Measurements from ENCODE around the gene SMAD9. TPM values are rescaled to one million over a fixed set of nuclear protein-coding genes. Genes with fewer than 3 reads are reported as not detected.
A peak's percentile ranks its signal among the peaks of the same experiment; 100 is the strongest.

The SMAD9 gene
- 0.15 TPM for total RNA-seq
- under 1 TPM in 2 of 4 donors, not detected in 2; 0.06 to 0.08 TPM for polyA plus RNA-seq

- H3K9me3 ChIP-seq (ENCODE audit: control insufficient read depth in 2 of 2, low read length in 2 of 2): no peaks in the 10 kb centered on the region
- H3K4me3 ChIP-seq (ENCODE audit: low read depth, low read length): no peak within 1 kb of the TSS
- ATAC-seq (ENCODE audit: low read depth in 2 of 2): peak; percentile 28 to 42
- no peak within 1 kb of the TSS for H3K27ac ChIP-seq (ENCODE audit: insufficient read depth, low read length, poor library complexity, severe bottlenecking)
- no peak within 1 kb of the TSS for H3K27ac Mint-ChIP-seq
- peaks cover 6% of the 10 kb centered on the region for H3K4me1 ChIP-seq (ENCODE audit: control insufficient read depth, insufficient read depth, low read length, poor library complexity, severe bottlenecking)
- no peaks in the 10 kb centered on the region for H3K36me3 Mint-ChIP-seq
- H3K36me3 ChIP-seq (ENCODE audit: control insufficient read depth, insufficient read depth, low read length): no peaks in the 10 kb centered on the region
- peak in 1 of 3 donors; percentile 3 for DNase-seq
- H3K27me3 Mint-ChIP-seq: peaks cover 71% of the 10 kb centered on the region
- peaks cover 0 to 14% (median 0%) of the 10 kb centered on the region in 4 donors for H3K4me1 Mint-ChIP-seq
- H3K27me3 ChIP-seq (ENCODE audit: control insufficient read depth, insufficient read depth, low read length): peaks cover 41% of the 10 kb centered on the region
- peaks cover 0 to 3% (median 0%) of the 10 kb centered on the region in 7 donors for H3K9me3 Mint-ChIP-seq
- H3K4me3 Mint-ChIP-seq: peak within 1 kb of the TSS; percentile 29 to 79 (median 62)
These were observed at the start of gene SMAD9 for GRCh38 chr13:36919833-36920615. Gene SMAD9, minus strand, starts transcription at chr13:36920238. Its CDS starts 40,549 bp downstream, at chr13:36879689.

- Mint-ChIP-seq H3K27ac (peak overlapping the region in 1 of 3 donors; percentile 76), H3K4me1 (peaks cover 0 to 9% (median 3%) of the 10 kb centered on the region in 4 donors), H3K9me3 (no peaks in the 10 kb centered on the region), H3K36me3 (peaks cover 40% of the 10 kb centered on the region), H3K27me3 (no peaks in the 10 kb centered on the region), H3K4me3 (no peak overlapping the region)
- no peak overlapping the region for H3K4me3 ChIP-seq (ENCODE audit: low read depth, low read length)
- no peaks in the 10 kb centered on the region for H3K27me3 ChIP-seq (ENCODE audit: control insufficient read depth, insufficient read depth, low read length)
- ATAC-seq (ENCODE audit: low read depth in 2 of 2) (no peak), DNase-seq (no peak)
- H3K36me3 ChIP-seq (ENCODE audit: control insufficient read depth, insufficient read depth, low read length): peaks cover 64% of the 10 kb centered on the region
- no peak overlapping the region for H3K27ac ChIP-seq (ENCODE audit: insufficient read depth, low read length, poor library complexity, severe bottlenecking)
- H3K9me3 ChIP-seq (ENCODE audit: control insufficient read depth in 2 of 2, low read length in 2 of 2): no peaks in the 10 kb centered on the region
- H3K4me1 ChIP-seq (ENCODE audit: control insufficient read depth, insufficient read depth, low read length, poor library complexity, severe bottlenecking): no peaks in the 10 kb centered on the region
These were observed 46.4 kb upstream of the SMAD9 start for GRCh38 chr13:36966404-36966803.

- ATAC-seq (ENCODE audit: low read depth in 2 of 2) (no peak), DNase-seq (no peak)
- Mint-ChIP-seq H3K4me1 (peaks cover 0 to 9% (median 4%) of the 10 kb centered on the region in 4 donors), H3K36me3 (peaks cover 40% of the 10 kb centered on the region), H3K4me3 (no peak overlapping the region), H3K27ac (no peak overlapping the region), H3K9me3 (no peaks in the 10 kb centered on the region), H3K27me3 (no peaks in the 10 kb centered on the region)
- Histone ChIP-seq H3K9me3 (ENCODE audit: control insufficient read depth in 2 of 2, low read length in 2 of 2) (no peaks in the 10 kb centered on the region), H3K27me3 (ENCODE audit: control insufficient read depth, insufficient read depth, low read length) (no peaks in the 10 kb centered on the region), H3K27ac (ENCODE audit: insufficient read depth, low read length, poor library complexity, severe bottlenecking) (no peak overlapping the region), H3K4me1 (ENCODE audit: control insufficient read depth, insufficient read depth, low read length, poor library complexity, severe bottlenecking) (no peaks in the 10 kb centered on the region), H3K4me3 (ENCODE audit: low read depth, low read length) (no peak overlapping the region), H3K36me3 (ENCODE audit: control insufficient read depth, insufficient read depth, low read length) (peaks cover 64% of the 10 kb centered on the region)
These were observed 45.7 kb upstream of the SMAD9 start for GRCh38 chr13:36965767-36966166.

GRCh38 chr13:36959456-36960116, 39.5 kb upstream of the SMAD9 start:
- no peaks in the 10 kb centered on the region for H3K9me3 Mint-ChIP-seq
- DNase-seq: no peak
- no peak overlapping the region for H3K4me3 ChIP-seq (ENCODE audit: low read depth, low read length)
- H3K27me3 Mint-ChIP-seq: no peaks in the 10 kb centered on the region
- H3K4me1 Mint-ChIP-seq: peaks cover 0 to 10% (median 6%) of the 10 kb centered on the region in 4 donors
- no peak for ATAC-seq (ENCODE audit: low read depth in 2 of 2)
- H3K27me3 ChIP-seq (ENCODE audit: control insufficient read depth, insufficient read depth, low read length): no peaks in the 10 kb centered on the region
- H3K9me3 ChIP-seq (ENCODE audit: control insufficient read depth in 2 of 2, low read length in 2 of 2): no peaks in the 10 kb centered on the region
- peak overlapping the region in 1 of 3 donors; percentile 8 for H3K27ac Mint-ChIP-seq
- H3K36me3 Mint-ChIP-seq: peaks cover 36% of the 10 kb centered on the region
- H3K4me1 ChIP-seq (ENCODE audit: control insufficient read depth, insufficient read depth, low read length, poor library complexity, severe bottlenecking): no peaks in the 10 kb centered on the region
- no peak overlapping the region for H3K27ac ChIP-seq (ENCODE audit: insufficient read depth, low read length, poor library complexity, severe bottlenecking)
- H3K4me3 Mint-ChIP-seq: no peak overlapping the region
- peaks cover 47% of the 10 kb centered on the region for H3K36me3 ChIP-seq (ENCODE audit: control insufficient read depth, insufficient read depth, low read length)

- Histone ChIP-seq H3K4me1 (ENCODE audit: control insufficient read depth, insufficient read depth, low read length, poor library complexity, severe bottlenecking) (no peaks in the 10 kb centered on the region), H3K27me3 (ENCODE audit: control insufficient read depth, insufficient read depth, low read length) (no peaks in the 10 kb centered on the region), H3K4me3 (ENCODE audit: low read depth, low read length) (no peak overlapping the region), H3K36me3 (ENCODE audit: control insufficient read depth, insufficient read depth, low read length) (peaks cover 46% of the 10 kb centered on the region), H3K9me3 (ENCODE audit: control insufficient read depth in 2 of 2, low read length in 2 of 2) (no peaks in the 10 kb centered on the region), H3K27ac (ENCODE audit: insufficient read depth, low read length, poor library complexity, severe bottlenecking) (no peak overlapping the region)
- Mint-ChIP-seq H3K4me1 (peaks cover 0 to 8% (median 4%) of the 10 kb centered on the region in 4 donors), H3K9me3 (peaks cover 0 to 2% (median 0%) of the 10 kb centered on the region in 7 donors), H3K36me3 (peaks cover 41% of the 10 kb centered on the region), H3K27ac (peak overlapping the region in 1 of 3 donors; percentile 19), H3K27me3 (no peaks in the 10 kb centered on the region), H3K4me3 (no peak overlapping the region)
- DNase-seq: no peak
- no peak for ATAC-seq (ENCODE audit: low read depth in 2 of 2)
These were observed 34.5 kb upstream of the SMAD9 start for GRCh38 chr13:36954542-36954941.

- Mint-ChIP-seq H3K27ac (no peak overlapping the region), H3K36me3 (peaks cover 39% of the 10 kb centered on the region)
- no peak for ATAC-seq (ENCODE audit: low read depth in 2 of 2)
These were observed 30.9 kb upstream of the SMAD9 start for GRCh38 chr13:36950920-36951319.

GRCh38 chr13:36950330-36950729, 30.3 kb upstream of the SMAD9 start:
- no peak overlapping the region for H3K27ac ChIP-seq (ENCODE audit: insufficient read depth, low read length, poor library complexity, severe bottlenecking)
- no peak overlapping the region for H3K27ac Mint-ChIP-seq
- no peak overlapping the region for H3K4me3 Mint-ChIP-seq
- H3K36me3 Mint-ChIP-seq: peaks cover 41% of the 10 kb centered on the region
- H3K9me3 Mint-ChIP-seq: peaks cover 0 to 4% (median 0%) of the 10 kb centered on the region in 7 donors
- DNase-seq (no peak), ATAC-seq (ENCODE audit: low read depth in 2 of 2) (no peak)
- H3K4me1 Mint-ChIP-seq: peaks cover 0 to 2% (median 1%) of the 10 kb centered on the region in 4 donors
- peaks cover 42% of the 10 kb centered on the region for H3K36me3 ChIP-seq (ENCODE audit: control insufficient read depth, insufficient read depth, low read length)
- H3K27me3 Mint-ChIP-seq: no peaks in the 10 kb centered on the region
- H3K4me1 ChIP-seq (ENCODE audit: control insufficient read depth, insufficient read depth, low read length, poor library complexity, severe bottlenecking): no peaks in the 10 kb centered on the region
- no peak overlapping the region for H3K4me3 ChIP-seq (ENCODE audit: low read depth, low read length)
- no peaks in the 10 kb centered on the region for H3K9me3 ChIP-seq (ENCODE audit: control insufficient read depth in 2 of 2, low read length in 2 of 2)
- no peaks in the 10 kb centered on the region for H3K27me3 ChIP-seq (ENCODE audit: control insufficient read depth, insufficient read depth, low read length)

More at GRCh38 chr13:36950920-36951319, 30.9 kb upstream of the SMAD9 start:
- H3K27me3 Mint-ChIP-seq: no peaks in the 10 kb centered on the region
- no peak overlapping the region for H3K4me3 Mint-ChIP-seq
- Histone ChIP-seq H3K4me1 (ENCODE audit: control insufficient read depth, insufficient read depth, low read length, poor library complexity, severe bottlenecking) (no peaks in the 10 kb centered on the region), H3K27ac (ENCODE audit: insufficient read depth, low read length, poor library complexity, severe bottlenecking) (no peak overlapping the region), H3K27me3 (ENCODE audit: control insufficient read depth, insufficient read depth, low read length) (no peaks in the 10 kb centered on the region), H3K36me3 (ENCODE audit: control insufficient read depth, insufficient read depth, low read length) (peaks cover 42% of the 10 kb centered on the region), H3K9me3 (ENCODE audit: control insufficient read depth in 2 of 2, low read length in 2 of 2) (no peaks in the 10 kb centered on the region), H3K4me3 (ENCODE audit: low read depth, low read length) (no peak overlapping the region)
- peaks cover 0 to 2% (median 0%) of the 10 kb centered on the region in 7 donors for H3K9me3 Mint-ChIP-seq
- H3K4me1 Mint-ChIP-seq: peaks cover 0 to 4% (median 1%) of the 10 kb centered on the region in 4 donors
- no peak for DNase-seq

All from CD4-positive, CD25-positive, alpha-beta regulatory T cell (primary cell).